GM18909 (cell line): ENCODE measurements around the gene REEP3.
A peak's percentile ranks its signal among the peaks of the same experiment; 100 is the strongest.
"Not testable (repeated sequence)": the region's sequence is repeated elsewhere in the genome, so short reads cannot be mapped to it uniquely, and the experiment has no call there.

ENCODE experiments used
- ATAC-seq: cut with Tn5 transposase; IDR thresholded peaks from one replicate; pipeline ENCODE4 v1.9.1; 2021; ENCODE audit warnings: mild to moderate bottlenecking; ENCODE audit not compliant: unreplicated experiment, poor library complexity

The REEP3 gene, protein sequence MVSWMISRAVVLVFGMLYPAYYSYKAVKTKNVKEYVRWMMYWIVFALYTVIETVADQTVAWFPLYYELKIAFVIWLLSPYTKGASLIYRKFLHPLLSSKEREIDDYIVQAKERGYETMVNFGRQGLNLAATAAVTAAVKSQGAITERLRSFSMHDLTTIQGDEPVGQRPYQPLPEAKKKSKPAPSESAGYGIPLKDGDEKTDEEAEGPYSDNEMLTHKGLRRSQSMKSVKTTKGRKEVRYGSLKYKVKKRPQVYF

DNA sequence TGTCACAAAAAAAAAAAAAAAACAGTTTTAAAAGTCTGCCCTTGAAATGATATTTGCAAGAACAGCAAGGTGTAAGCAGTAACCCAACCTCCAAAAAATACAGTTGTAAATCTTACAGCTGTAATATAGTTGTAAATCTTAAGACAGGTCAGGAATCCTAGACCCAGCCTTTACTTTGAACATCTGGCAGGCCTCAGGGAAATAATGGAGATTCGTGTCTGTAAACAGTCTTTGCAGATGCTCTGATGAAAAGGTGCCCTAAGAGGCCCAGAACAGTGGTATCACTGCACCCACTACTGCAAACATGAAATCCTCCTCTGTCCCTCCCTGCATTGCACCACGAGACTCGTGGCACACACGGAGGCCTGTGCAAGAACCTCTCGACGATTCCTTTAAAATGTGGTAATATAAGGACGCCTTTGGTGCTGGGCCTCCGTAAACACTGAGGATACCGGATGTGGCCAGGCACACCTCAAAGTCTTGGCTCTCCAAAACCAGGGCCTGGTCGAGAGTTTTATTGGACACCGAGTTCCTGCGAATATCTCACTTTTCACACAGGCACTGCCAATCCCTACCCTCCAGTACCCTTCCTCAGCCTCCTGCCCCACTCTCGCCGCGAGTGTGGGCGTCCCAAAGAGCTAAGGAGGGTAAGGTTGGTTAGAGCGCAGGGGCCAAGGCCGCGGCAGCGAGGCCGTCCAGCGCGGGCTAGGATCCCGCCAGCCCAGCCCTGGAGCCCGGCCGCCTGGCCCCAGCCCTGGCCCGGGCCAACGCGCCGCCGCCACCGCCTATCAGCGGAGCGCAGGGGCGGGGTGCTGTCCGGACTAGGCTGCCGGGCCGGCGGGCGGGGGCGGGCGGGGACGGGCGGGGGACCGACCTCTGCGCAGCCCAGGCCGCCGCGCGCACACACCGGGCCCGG, at the start of gene REEP3:
REEP3 (plus strand) TSS at position 902 of the 916 bp plus-strand sequence. CDS start 145 bp downstream, outside the sequence.
- peak; percentile 72 for ATAC-seq

DNA sequence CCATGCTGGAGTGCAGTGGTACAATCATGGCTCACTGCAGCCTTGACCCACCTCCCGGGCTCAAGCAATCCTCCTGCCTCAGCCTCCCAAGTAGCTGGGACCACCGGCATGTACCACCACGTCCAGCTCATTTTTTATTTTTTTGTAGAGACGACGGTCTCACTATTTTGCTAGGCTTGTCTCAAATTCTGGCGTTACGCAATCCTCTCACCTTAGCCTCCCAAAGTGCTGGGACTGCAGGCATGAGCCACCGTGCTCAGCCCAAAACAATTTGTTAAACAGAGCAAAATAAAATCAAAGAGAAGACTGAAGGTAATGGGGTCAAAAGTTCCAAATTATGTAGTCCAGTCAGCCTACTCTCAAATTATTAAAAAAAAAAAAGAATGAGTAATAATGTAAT, 46.7 kb upstream of the REEP3 start:
- no peak for ATAC-seq

DNA sequence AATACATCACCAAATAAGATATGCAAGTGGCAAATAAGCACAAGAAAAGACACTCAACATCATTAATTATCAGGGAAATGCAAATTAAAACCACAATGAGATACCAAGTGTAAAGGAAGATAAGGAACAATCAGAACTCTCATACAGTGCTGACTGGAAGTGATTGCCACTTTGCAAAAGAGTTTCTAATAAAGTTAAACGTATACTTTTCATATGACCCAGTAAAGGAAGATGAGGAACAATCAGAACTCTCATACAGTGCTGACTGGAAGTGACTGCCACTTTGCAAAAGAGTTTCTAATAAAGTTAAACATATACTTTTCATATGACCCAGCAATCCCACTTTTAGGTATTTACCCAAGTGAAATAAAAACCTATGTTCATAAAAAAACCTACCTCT, 43.3 kb upstream of the REEP3 start:
- no peak for ATAC-seq

DNA sequence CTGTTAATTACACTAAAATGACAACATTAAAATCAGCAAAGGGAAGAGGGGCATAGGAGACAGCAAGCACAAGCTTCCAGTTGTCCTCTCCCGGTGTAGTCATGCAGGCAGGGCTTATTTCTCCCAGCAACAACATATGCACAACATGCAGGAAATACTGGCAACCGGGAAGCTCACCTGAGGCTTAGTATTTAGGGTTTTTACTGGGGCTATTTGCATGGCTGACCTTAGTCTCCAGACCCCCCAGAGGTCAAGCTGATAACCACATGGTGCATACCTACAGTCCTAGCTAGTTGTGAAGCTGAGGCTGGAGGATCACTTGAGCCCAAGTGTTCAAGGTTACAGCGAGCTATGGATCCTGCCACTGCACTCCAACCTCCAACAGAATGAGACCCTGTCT, 42.6 kb upstream of the REEP3 start:
- ATAC-seq: no peak

DNA sequence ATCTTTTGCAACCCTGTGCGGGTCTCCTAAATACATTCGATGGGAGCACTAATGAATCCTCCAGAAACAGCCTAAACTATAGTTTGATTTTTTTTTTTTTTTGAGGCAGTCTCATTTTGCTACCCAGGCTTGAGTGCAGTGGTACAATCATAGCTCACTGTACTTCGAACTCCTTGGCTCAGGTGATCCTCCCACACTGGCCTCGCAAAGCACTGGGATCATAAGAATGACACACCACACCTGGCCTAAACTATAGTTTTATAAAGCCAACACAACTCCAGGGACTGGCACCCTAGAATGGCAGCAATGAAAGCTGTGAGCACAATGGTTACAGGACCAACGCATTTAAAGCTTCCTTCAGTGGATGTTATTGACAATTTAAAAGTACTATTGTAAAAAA, 41.0 kb upstream of the REEP3 start:
- ATAC-seq: no peak

DNA sequence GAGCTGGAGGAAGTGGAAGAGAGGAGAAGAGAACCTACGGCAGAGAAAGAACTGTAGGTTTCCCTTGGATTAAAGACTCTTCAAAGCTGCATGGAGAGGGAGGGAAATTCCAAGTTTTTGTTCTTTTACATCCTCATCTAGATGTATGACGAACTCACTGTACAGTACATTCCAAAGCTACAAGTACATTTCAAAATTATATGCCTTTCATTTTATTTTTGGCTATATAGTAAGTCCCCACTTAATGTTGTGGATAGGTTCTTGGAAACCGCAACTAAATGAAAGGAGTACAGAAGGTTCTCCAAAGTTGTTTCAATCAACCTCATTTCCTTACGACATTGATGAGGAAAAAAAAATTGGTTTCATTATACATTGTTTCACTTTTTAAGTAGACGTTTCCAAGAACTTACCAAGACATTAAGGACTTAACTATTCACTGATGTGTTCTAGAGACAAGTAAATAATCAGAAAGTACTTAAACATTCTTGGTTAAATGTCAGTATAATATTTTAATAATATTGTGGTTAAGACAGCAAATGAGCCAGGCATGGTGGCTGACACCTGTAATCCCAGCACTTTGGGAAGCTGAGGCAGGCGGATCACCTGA, 39.3 kb upstream of the REEP3 start:
- no peak for ATAC-seq

DNA sequence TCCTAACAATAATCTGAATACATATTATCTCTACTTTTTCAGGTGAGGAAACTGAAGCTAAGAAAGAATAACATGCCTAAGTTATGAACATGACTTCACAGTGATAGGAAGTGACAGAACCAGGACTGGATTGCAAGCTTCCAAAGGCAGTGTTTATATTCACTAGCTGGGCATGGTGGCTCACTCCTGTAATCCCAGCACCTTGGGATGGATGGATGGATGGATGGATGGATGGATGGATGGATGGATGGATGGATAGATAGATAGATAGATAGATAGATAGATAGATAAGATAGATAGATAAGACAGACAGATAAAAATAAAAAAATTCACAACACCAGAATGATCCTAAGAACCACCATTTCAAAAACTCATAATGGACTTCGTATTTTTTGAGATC, 37.2 kb upstream of the REEP3 start:
- no peak for ATAC-seq

DNA sequence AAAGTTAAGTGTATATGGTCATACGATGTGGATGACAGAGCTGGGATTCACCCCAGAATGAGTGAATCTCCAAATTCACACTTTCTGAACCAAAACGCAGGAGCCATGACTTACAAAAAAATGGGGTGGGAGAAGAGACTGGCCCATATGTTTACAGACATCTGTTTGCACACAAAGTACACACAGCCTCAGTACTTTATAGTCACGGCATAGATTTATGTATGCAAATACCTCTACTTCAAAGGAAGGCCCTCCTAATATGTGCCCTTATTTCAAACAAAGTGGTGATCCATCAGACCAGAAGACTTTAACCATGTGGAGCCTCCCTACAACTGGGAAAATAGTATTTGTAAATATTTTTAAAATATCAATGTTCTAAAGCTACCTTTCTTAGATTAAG, 33.2 kb upstream of the REEP3 start:
- no peak for ATAC-seq

DNA sequence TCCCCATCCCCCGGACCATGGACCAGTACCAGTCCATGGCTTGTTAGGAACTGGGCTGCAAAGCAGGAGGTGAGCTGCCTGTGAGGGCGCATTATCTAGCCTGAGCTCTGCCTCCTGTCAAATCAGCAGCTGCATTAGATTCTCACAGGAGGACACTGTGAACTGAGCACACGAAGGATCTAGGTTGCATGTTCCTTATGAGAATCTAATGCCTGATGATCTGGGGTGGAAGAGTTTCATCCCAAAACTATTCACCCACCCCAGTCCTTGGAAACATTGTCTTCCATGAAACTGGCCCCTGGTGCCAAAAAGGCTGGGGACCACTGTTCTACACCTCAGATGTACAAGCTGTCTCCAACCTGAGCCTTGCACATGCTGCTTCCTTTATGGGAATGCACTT, 31.4 kb upstream of the REEP3 start:
- ATAC-seq: no peak

DNA sequence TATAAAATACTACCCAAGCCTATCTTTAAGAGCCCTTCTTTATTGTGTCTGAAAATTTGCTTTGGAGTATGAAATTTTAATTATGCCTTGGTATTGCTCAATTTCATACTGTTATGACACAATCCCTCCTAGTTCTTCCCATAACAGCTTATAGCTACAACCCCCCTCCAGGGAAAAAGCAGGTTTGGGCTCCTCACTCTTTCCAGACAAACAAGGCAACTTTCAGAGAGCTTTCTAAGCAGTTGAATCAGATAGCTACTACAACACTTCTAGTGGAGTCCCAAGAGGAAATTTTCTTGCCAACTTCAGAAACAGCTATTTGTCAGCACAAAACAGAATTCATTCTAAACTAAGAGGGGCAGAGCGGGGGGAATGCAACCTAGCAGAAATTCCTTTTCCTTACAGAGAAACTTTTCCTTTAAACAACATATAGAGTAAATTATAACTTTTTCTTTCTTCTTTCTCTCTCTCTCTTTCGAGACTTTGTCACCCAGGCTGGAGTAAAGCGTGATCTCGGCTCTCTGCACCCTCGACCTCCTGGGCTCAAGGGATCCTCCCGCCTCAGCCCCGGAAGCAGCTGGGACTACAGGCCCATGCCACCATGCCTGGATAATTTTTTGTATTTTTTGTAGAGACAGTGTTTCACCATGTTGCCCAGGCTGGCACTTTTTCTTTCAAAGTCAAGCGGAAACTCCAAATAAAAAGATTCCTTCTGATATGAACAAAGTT, 29.4 kb upstream of the REEP3 start:
- ATAC-seq: no peak

DNA sequence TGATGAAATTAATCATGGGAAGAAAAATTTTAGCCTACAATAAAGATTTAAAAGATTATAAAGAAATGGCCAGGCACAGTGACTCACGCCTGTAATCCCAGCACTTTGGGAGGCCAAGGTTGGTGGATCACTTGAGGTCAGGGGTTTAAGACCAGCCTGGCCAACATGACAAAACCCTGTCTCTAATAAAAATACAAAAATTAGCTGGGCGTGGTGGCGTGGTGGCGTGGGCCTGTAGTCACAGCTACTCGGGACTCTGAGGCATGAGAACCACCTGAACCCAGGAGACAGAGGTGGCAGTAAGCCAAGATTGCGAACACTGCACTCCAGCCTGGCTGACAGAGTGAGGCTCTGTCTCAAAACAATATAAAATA, 28.9 kb upstream of the REEP3 start:
- ATAC-seq: not testable (repeated sequence)

DNA sequence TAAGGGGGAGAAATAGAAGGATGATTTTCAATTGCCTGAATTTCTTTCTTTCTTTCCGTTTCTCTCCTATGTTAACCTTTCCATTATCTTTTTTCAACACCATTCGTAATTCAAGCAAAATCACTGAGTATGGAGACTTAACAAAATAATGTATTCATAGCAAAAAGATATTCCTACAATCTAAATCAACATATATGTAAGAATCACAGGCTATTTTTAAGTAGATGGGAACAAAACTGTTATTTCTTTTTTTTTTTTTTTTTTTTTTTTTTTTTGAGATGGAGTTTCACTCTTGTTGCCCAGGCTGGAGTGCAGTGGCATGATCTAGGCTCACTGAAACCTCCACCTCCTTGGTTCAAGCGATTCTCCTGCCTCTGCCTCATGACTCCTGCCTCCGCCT, 28.2 kb upstream of the REEP3 start:
- no peak for ATAC-seq

DNA sequence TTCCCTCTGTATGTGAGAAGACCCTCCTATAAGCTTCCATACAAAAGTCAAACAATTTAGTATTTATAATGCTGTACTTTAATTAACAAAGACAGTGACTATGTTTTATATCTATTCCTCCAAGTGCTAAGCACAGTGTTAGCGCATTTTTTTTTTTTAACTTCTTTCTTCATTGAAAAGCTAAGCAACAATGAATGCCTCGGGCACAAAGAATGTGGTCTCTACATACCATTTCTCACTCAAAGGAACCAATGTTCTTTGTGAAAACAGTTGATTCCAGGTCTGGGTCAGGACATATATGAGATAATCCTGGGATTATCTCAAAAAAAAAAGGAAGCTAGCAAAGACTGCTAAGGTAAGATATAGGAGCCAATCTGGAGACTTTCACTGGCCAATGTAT, 26.2 kb upstream of the REEP3 start:
- no peak for ATAC-seq

DNA sequence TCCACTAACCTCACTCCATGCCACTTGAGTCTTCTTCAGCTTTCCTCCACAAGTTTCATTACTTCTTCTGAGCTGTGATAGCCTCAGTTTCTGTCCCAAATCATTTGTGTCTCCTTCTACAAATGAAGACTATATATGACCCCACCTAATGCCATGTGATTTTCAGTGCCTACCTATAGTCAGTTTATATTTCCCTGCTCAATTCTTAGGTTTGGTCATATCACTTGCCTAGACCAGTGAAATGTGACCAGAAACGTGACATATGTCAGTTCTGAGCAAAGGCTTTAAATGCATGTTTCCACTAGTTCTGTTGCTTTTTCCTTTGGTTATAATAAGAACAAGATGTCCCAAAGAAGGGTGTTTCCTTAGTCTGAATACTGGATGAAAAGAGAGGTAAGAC, 24.6 kb upstream of the REEP3 start:
- ATAC-seq: no peak

DNA sequence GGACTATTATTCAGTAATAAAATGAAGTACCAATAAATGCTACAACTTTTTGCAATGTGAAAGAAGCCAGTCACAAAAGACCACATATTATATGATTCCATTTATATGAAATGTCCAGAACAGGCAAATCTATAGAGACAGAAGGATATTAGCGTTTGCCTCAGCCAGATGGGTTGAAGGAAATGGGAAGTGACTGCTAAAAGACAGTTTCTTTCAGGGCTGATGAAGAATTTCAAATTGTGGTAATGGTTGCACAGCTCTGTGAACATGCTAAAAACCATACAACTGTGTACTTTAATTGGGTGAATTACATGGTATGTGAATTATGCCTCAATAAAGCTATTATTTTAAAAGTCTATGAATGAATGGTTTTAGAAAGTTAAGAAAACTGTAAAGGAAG, 23.9 kb upstream of the REEP3 start:
- ATAC-seq: no peak

DNA sequence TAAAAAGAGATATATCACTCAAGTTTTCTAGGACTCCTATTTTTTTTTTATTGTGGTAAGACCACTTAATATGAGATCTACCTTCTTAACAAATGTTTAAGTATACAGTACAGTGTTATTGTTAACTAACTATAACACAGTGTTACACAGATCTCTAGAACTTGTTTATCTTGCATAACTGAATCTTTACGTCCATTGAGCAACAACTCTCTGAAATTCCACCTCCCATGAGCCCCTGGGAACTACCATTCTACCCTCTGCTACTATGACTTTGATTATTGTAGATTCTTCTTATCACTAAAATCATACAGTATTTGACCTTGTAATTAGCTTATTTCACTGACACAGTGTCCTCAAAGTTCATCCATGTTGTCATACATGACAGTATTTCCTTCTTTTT, 22.5 kb upstream of the REEP3 start:
- ATAC-seq: no peak

DNA sequence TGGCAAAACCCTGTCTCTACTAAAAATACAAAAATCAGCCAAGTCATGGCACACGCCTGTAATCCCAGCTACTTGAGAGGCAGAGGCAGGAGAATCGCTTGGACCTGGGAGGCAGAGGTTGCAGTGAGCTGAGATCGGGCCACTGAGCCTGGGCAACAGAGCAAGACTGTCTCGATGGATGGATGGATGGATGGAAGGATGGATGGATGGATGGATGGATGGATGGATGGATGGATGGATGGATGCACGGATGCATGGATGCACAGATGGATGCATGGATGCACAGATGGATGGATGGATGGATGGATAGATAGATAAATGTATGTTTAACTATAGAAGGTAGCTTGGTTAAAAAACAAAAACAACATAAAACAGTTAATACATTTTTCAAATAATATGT, 20.6 kb upstream of the REEP3 start:
- ATAC-seq: not testable (repeated sequence)

DNA sequence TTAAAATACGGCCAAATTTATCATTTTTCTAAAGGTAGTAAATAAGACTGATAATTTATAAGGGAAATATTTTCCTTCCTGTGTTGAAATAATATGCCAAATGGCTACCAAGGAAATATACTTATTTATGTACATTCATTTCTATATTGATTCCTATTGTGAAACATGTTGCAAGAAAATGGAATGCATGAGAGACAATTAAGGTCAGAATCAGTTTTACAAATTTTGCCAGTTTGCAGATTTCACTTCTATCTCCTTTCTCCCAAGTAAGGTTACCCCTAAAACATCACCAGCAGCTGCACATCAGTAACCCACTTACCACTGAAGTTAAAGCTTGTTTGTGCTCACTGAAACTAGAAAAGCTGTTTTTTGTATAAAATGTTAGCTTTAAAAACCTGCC, 19.2 kb upstream of the REEP3 start:
- no peak for ATAC-seq

DNA sequence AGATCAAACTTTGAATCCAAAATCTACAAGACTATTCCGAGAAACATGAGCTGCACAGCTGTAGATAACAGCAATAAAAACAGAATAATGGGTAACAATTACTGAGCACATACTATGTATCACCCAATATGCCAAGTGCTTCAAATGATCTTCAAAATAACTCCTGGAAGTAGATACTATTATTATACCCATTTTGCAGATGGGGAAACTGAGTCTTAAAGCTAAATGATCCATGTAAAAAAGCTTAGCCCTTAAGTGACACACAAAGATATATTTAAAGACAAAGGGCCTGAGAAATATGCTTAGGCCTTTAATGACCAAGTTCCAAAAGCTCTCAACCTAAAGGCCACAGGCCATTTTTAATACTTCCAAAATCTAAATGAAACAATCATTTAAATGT, 18.4 kb upstream of the REEP3 start:
- no peak for ATAC-seq

DNA sequence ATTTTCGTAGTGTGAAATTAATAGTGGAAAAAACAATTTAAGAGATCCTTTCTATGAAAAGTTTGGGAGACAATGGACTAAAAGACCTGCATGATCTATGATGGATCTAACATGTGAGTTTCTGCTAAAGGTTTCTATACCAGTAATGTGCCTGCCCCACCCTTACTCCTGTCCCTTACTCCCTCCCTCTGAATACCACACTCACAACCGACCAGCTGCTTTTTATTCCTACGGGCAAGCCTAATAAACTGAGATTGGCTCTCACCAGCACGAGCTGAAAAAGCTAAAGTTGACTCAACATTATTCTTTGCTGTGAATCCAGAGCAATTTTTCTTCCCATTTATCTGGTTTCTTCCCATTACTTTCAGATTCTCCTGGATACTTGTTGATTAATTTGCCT, 17.8 kb upstream of the REEP3 start:
- no peak for ATAC-seq
